Measurements from ENCODE around the gene ATAD1.

Gene ATAD1

DNA sequence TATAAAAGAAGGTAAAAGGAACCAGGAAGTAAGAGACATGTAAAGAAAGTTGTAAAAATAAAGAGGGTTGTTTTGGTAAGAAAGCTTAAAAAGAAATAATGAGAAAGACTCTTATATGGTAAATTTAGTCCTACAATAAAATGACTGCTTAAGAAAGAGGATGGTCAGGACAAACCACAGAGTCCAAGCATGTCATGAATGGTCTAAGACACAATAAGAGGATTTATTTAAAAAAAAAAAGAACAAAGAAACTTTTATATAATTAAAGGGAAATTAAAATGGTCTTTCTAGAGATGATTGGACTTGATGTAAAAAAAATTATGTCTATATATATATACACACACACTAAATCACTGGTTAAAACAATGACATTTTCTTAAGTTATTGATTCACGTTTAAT, 18.2 kb downstream of the ATAD1 start:
- no peak for DNase-seq

DNA sequence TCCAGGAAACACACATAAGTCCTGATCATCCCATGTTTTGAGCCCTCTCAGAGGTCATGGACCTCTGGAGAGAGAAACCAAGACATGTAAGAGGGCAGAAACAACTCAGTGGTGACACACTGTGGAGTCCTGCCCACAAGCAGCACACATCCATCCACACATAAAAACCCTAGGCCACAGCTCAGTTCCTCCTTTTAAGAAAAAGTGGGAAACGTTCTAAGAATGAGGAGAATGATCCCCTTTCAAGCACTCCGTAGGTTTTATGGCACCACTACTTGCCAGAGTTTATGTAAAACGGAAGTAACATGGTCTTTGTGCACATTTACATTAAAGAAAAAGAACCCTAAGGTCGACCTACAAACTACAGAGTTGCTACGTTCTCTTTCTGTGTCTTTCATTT, 19.9 kb downstream of the ATAD1 start:
- no peak for DNase-seq

DNA sequence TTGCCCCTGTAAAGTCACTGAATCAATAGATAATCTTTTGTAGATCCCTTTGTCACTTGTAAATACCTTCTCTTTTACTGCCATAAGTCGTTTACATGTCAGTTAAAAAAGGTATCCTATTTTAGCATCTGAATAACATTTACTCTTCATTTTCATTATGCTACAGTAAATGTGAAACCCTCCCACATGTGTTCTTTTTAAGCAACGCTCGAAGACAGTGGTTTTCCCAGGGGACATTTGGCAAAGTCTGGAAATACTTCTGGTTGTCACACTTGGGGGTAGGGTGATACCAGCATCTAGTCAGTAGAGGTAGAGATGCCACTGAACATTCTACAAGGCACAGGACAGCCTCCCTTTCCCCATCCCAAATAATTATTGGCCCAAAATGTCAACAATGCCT, 23.7 kb downstream of the ATAD1 start:
- DNase-seq, result no peak

DNA sequence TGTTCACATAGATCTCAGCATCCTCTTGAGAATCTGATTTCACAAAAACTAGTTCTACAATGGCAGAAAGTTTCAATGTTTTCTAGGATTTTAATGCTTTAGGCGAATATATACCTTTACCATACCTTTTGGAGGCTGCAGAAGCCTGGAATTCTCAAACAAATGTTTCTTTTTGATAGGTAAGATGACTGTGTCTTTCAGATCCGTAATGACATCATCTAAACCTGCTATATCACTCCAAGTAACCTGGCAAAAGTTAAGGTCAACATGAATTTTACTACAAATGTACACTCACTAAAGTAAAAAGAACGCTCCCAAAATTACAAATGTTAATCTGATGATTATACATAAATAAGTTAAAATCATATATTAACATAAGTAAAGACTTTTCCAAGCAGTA, 27.8 kb downstream of the ATAD1 start:
- no peak for DNase-seq

GRCh38 chr10:87786421-87786820, 31.6 kb downstream of the ATAD1 start:
- no peak for DNase-seq

DNA sequence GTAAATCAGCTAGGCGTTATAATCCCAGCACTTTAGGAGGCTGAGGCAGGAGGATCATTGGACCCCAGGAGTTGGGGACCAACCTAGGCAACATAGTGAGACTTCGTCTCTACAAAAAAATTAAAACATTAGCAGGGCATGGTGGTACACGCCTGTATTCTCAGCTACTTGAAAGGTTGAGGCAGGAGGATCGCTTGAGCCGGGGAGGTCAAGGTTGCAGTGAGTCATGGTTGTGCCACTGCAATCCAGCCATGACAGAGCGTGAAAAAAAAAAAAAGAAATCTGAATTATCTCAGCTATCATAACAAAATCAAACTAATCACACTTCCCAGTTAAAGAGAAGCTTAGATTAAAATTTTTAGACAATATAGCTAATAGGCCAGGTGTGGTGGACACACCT, 35.3 kb downstream of the ATAD1 start:
- no peak for DNase-seq

DNA sequence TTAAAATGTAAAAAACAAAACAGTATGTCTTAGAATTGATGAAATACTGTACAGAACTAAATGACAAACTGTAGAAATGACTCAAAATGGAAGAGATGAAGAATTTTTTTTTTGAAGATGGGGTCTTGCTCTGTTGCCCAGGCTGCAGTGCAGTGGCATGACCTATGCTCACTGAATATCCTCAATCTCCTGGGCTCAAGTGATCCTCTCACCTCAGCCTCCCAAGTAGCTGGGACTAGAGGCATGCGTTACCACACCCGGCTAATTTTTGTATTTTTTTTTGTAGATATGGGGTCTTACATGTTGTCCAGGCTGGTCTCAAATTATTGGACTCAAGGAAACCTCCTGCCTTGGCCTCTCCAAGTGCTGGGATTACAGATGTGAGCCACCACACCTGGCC, 36.5 kb downstream of the ATAD1 start:
- DNase-seq, result no peak

DNA sequence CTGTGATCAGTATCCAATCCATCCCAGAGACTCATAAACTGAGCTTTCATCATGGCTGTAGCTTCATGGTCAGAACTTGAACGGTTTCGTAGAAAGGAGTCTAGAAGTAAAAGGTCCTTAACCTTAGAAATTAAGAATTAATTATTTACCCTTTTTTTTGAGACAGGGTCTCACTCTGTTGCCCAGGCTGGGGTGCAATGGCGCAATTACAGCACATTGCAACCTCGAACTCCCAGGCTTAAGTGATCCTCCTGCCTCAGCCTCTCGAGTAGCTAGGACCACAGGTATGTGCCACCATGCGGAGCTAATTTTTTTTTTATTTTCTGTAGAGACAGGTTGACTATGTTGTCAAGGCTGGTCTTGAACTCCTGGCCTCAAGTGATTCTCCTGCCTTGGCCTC, 41.7 kb downstream of the ATAD1 start:
- no peak for DNase-seq

GRCh38 chr10:87775766-87776165, 42.3 kb downstream of the ATAD1 start:
- peak; percentile 48 for DNase-seq

DNA sequence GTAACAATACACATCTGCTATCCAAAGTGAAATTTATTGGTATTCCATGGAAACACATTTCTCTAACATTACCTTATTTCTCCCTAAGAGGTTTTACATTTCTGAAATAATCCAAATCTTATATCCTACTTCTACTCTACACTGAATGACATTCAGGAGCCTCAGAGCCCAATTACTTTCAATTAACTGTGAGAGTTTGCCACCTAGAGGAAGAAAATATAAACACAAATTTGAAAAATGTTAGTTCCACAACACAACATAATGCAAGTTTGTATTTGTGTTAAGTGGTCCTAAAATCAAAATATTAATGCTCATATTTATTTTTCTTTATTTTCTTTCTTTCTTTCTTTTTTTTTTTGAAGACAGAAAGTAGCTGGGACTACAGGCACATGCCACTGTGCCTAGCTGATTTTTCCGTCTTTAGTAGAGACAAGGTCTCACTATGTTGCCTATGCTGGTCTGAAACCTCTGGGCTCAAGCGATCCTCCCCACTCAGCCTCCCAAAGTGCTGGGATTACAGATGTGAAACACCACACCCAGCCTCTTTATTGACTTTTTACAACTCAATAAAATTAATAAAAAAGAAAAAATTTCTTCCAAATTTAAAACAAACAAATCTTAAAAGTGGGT, 46.0 kb downstream of the ATAD1 start:
- peak; percentile 39 for DNase-seq

DNA sequence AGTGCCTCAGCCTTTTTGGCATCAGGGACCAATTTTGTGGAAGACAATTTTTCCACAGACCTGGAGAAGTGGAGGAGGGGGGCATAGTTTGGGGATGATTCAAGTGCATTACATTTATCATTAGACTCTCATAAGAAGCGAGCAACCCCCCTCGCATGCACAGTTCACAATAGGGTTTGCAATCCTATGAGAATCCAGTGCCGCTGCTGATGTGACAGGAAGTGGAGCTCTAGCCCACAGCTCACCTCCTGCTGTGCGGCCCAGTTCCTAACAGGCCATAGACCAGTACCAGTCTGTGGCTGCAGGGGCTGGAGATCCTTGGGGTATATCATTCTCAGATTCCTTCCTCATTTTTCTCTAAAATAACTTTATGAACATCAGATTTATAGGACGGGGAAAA, 50.8 kb downstream of the ATAD1 start:
- DNase-seq, result peak; percentile 72

- no peak for DNase-seq
These were observed 52.2 kb downstream of the ATAD1 start for GRCh38 chr10:87765666-87766376.

GRCh38 chr10:87764072-87764934, 53.7 kb downstream of the ATAD1 start:
- DNase-seq, result no peak

DNA sequence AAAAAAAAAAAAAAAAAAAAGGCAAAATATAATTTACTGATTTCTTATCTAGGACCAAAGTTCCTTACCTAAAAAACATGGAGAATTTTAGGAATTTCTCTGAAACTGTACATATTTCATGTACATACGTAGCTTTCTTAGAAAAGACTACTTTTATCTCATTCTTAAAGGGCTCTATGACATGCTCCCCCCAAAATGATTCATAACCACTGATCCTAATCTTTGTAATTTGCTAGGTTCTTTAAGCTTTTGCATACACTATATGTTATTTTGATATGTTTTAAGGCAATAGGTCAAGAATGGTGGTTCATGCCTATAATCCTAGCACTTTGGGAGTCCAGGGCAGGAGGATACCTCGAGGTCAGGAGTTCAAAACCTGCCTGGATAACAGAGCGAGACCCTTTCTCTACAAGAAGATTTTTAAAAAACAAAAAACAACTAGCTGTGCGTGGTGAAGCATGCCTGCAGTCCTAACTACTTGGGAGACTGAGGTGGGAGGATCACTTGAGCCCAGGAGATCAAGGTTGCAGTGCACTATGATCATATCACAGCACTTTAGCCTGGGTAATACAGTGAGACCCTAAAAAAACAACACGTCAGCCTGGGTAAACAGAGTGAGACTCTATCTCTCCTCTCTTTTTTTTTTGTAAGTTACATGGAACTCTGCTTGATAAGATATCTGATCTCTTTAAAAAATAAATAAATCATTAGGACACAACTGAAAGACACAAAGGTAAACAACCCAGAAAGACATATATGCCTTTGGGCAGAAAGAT, 54.8 kb downstream of the ATAD1 start:
- DNase-seq, result no peak

DNA sequence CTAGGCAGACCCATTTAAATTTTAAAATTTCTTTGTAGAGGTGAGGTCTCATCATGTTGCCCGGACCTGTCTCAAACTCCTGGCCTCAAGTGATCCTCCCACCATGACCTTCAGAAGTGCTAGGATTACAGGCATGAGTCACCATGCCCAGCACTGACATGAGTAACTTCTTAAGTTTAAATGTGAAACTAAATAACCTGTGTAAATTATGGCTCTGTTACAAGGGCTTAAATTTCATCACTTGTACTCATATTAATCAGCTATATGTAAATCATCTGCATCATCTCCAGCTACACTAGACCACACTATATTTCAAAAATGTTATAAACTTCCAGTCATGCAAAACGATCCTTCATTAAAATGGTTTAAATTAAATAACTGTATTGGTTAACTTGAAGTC, 56.1 kb downstream of the ATAD1 start:
- peak; percentile 77 for DNase-seq

GRCh38 chr10:87761153-87761552, 56.9 kb downstream of the ATAD1 start:
- no peak for DNase-seq

- DNase-seq, result no peak
These were observed 57.7 kb downstream of the ATAD1 start for GRCh38 chr10:87760195-87760905.

- no peak for DNase-seq
These were observed 58.5 kb downstream of the ATAD1 start for GRCh38 chr10:87759551-87759950.

DNA sequence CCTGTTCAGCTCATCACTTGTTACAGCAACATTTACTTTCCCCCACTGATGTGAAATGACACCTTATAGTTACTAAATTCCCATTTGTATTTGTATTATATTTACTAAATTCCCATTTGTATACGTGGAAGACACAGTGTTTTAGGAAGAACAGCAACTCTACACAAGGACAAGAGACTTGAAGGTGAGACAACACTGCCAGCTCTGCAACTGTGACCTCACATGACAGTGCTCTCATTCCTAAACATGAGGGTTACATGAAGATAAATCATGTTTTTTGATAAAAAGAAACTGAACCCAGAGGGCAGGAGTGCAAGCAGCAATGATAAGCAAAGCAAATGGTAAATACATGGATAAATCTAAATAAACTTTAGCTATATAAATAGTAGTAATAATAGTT, 60.3 kb downstream of the ATAD1 start:
- no peak for DNase-seq

GRCh38 chr10:87753995-87754866, 63.8 kb downstream of the ATAD1 start:
- DNase-seq, result no peak

GRCh38 chr10:87752566-87752965, 65.5 kb downstream of the ATAD1 start:
- peak; percentile 54 for DNase-seq
